OCI-LY7 (cell line): ENCODE measurements around the gene HCRTR1.

Source experiments
- CTCF ChIP-seq: fragments of 200-600 bp; sonication (generic); conservative IDR thresholded peaks from 2 replicates; pipeline ENCODE4 v1.5.1; 2014; ENCODE audit warnings: mild to moderate bottlenecking, antibody characterized with exemption, low read length, moderate library complexity, mixed read lengths
- EZH2phosphoT487 ChIP-seq: fragments of 200-600 bp; sonication (generic); IDR thresholded peaks from 2 replicates; pipeline ENCODE4 v1.6.1; 2018; ENCODE audit warnings: low read depth, borderline replicate concordance, mild to moderate bottlenecking, mixed run types, antibody characterized with exemption, low read length, moderate library complexity, mixed read lengths

GRCh38 chr1:31637915-31638673, 20.6 kb downstream of the HCRTR1 start:
- TF ChIP-seq CTCF (no peak), EZH2phosphoT487 (no peak)
